HG03457 (cell line): Measurements from ENCODE around the gene C20orf173.
"Not testable (repeated sequence)": the region's sequence is repeated elsewhere in the genome, so short reads cannot be mapped to it uniquely, and the experiment has no call there.

Source experiments
- ATAC-seq: cut with Tn5 transposase; IDR thresholded peaks from one replicate; pipeline ENCODE4 v1.9.1; 2021; ENCODE audit warnings: moderate number of reproducible peaks; ENCODE audit not compliant: unreplicated experiment

Gene C20orf173

GRCh38 chr20:35529552-35529951 is at the start of gene C20orf173:
Gene C20orf173 (minus strand): TSS chr20:35529652. CDS start chr20:35529373, 279 bp downstream.
- no peak for ATAC-seq

GRCh38 chr20:35579196-35579595 is 49.7 kb upstream of the C20orf173 start:
- no peak for ATAC-seq

GRCh38 chr20:35578469-35578868 is 49.0 kb upstream of the C20orf173 start:
- ATAC-seq = no peak

- no peak for ATAC-seq
Observed at GRCh38 chr20:35576816-35577215, 47.4 kb upstream of the C20orf173 start.

GRCh38 chr20:35575958-35576357 is 46.5 kb upstream of the C20orf173 start:
- ATAC-seq = no peak

- ATAC-seq = no peak
Observed at GRCh38 chr20:35572838-35573237, 43.4 kb upstream of the C20orf173 start.

- ATAC-seq = no peak
Observed at GRCh38 chr20:35571555-35571954, 42.1 kb upstream of the C20orf173 start.

- ATAC-seq = no peak
Observed at GRCh38 chr20:35568645-35569044, 39.2 kb upstream of the C20orf173 start.

GRCh38 chr20:35564905-35565304 is 35.5 kb upstream of the C20orf173 start:
- no peak for ATAC-seq

- no peak for ATAC-seq
Observed at GRCh38 chr20:35563834-35564233, 34.4 kb upstream of the C20orf173 start.

- no peak for ATAC-seq
Observed at GRCh38 chr20:35562541-35563110, 33.2 kb upstream of the C20orf173 start.

GRCh38 chr20:35561671-35562070 is 32.2 kb upstream of the C20orf173 start:
- no peak for ATAC-seq

GRCh38 chr20:35561268-35561667 is 31.8 kb upstream of the C20orf173 start:
- ATAC-seq = no peak

GRCh38 chr20:35560541-35560940 is 31.1 kb upstream of the C20orf173 start:
- no peak for ATAC-seq

- ATAC-seq = no peak
Observed at GRCh38 chr20:35560105-35560511, 30.7 kb upstream of the C20orf173 start.

GRCh38 chr20:35559042-35559693 is 29.7 kb upstream of the C20orf173 start:
- no peak for ATAC-seq

- no peak for ATAC-seq
Observed at GRCh38 chr20:35558451-35558850, 29.0 kb upstream of the C20orf173 start.

- no peak for ATAC-seq
Observed at GRCh38 chr20:35556871-35557270, 27.4 kb upstream of the C20orf173 start.

- no peak for ATAC-seq
Observed at GRCh38 chr20:35555951-35556645, 26.6 kb upstream of the C20orf173 start.

GRCh38 chr20:35555461-35555860 is 26.0 kb upstream of the C20orf173 start:
- ATAC-seq = not testable (repeated sequence)

GRCh38 chr20:35552914-35553313 is 23.5 kb upstream of the C20orf173 start:
- ATAC-seq = no peak

GRCh38 chr20:35551503-35551902 is 22.1 kb upstream of the C20orf173 start:
- ATAC-seq = no peak
